GM21825 (cell line): ENCODE measurements around the gene EIF1AD.
"Not testable (repeated sequence)": the region's sequence is repeated elsewhere in the genome, so short reads cannot be mapped to it uniquely, and the experiment has no call there.

ENCODE experiments used
- ATAC-seq: cut with Tn5 transposase; IDR thresholded peaks from one replicate; pipeline ENCODE4 v1.9.1; 2021; ENCODE audit warnings: mild to moderate bottlenecking, moderate library complexity; ENCODE audit not compliant: unreplicated experiment

EIF1AD gene

GRCh38 chr11:65973439-65974110, 28.4 kb downstream of the EIF1AD start:
- ATAC-seq, result no peak

DNA sequence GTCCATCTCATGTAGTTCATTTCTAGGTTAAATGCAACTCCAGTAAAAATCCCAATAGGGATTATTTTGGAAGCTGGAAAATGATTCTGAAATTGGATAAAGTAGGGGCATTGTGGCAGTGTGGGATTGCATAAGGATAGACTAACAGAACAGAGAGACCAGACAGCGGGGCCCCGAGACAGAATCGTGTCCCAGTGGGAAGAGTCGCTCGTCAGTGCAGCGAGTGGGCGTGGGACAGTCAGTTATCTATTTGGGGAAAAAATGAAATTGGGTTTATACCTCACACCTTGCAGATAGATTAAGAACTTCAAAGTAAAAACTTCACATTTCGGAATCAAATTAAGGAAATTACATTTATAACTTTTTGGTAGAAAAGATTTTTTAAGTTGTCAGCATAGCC, 29.8 kb downstream of the EIF1AD start:
- no peak for ATAC-seq

GRCh38 chr11:65968600-65969482, 33.1 kb downstream of the EIF1AD start:
- ATAC-seq, result no peak

GRCh38 chr11:65967329-65967934, 34.5 kb downstream of the EIF1AD start:
- ATAC-seq, result no peak

DNA sequence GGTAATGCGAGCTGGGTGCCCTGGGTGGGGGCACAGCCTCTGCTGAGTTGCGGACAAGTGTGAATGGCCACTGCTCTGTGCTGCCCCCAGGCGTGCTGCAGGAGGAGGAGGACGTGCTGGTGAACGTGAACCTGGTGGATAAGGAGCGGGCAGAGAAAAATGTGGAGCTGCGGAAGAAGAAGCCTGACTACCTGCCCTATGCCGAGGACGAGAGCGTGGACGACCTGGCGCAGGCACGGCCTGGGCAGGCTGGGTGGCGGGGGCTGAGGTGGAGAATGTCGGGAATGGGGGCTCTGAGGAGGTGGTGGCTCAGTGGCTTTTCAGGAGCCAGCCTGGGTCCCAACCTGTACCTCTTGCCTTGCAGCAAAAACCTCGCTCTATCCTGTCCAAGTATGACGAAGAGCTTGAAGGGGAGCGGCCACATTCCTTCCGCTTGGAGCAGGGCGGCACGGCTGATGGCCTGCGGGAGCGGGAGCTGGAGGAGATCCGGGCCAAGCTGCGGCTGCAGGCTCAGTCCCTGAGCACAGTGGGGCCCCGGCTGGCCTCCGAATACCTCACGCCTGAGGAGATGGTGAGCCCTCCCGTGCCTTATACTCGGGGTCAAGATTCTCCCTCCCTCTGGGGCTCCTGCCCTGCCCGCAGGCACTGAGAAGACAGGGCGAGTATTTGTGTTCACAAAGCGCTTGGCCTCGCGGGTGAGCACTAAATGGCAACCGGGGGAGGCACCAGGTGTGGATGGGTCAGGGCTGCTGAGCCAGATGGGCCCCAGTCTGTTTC, 35.8 kb downstream of the EIF1AD start:
- no peak for ATAC-seq

DNA sequence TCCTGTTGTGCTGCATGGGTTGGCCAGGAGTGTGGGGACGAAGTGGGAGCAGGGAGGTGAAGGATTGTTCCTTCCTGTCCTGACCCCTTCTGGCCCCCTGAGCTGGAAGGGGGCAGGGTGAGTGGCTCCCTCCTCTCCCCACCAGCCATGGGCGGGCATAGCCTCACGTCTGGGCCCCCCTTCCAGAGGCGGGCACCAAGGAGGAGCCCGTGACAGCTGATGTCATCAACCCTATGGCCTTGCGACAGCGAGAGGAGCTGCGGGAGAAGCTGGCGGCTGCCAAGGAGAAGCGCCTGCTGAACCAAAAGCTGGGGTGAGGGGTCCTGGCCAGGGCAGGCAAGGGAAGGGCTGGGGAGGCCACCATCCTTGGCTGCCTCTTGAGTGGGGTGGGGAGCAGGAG, 37.1 kb downstream of the EIF1AD start:
- ATAC-seq, result no peak

DNA sequence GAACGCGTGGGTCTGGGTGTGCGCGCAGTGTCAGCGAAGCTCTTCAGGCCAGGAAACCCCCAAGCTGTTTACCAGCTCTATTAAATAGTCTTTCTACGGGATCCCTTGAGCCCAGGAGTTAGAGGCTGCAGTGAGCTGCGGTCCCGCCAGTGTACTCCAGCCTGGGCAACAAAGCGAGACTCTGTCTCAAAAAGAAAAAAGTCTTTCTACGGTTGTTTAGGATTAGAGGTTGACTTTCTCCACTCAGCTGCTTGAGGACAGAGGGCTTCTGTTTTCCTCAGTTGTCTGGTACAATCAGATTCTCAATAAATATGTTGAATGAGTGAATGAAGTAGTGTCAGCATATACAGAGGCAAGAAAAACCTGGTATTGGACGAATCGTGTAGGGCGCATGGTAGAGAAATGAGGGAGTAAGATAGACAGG, 39.8 kb downstream of the EIF1AD start:
- no peak for ATAC-seq

DNA sequence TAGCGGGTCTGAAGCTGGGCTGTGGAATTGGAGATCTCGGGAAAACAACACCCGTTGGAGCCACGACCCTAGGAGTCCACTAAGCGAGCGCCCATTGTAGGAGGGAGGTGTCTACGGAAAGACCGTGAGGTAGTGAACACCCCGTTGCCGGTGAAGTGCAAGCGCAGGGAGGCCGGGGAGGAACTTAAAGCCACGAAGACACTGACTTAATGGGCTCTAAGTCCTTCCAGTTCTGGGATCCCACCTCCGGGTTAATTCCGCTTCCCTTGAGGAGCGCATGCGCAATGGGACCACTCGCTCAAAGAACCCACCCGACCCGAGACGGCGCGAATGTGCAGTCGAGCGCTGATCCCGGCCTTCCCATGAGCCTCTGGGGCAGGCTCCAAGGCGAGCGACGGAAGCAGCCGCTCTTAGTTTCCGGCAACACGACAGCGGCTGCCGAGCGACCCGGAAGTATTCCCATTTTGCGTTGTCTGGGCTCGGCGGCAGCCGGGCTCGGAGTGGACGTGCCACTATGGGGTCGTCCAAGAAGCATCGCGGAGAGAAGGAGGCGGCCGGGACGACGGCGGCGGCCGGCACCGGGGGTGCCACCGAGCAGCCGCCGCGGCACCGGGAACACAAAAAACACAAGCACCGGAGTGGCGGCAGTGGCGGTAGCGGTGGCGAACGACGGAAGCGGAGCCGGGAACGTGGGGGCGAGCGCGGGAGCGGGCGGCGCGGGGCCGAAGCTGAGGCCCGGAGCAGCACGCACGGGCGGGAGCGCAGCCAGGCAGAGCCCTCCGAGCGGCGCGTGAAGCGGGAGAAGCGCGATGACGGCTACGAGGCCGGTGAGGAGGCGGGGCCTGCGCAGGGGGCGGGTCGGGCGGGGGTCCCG, 40.5 kb downstream of the EIF1AD start, which contains the start of gene SART1:
Gene SART1, plus strand, starts transcription at position 468 of the 874 bp plus-strand sequence. Its CDS starts 47 bp downstream, at position 515.
- peak; percentile 83 for ATAC-seq

DNA sequence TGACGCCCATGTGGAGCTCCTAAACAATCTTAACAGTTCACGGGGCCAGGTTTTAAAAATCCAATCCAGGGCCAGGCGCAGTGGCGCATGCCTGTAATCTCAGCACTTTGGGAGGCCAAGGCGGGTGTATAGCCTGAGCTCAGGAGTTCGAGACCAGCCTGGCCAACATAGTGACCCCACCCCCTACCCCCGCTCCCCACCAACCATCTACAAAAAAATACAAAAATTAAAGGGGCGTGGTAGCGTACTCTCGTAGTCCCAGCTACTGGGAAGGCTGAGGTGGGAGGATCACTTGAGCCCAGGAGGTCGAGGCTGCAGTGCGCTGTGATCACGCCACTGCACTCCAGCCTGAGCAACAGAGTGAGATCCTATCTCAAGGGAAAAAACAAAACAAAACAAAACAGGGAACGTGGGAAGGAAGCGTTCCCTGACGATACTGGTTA, 41.1 kb downstream of the EIF1AD start:
- no peak for ATAC-seq

GRCh38 chr11:65958774-65959420, 43.1 kb downstream of the EIF1AD start:
- no peak for ATAC-seq

DNA sequence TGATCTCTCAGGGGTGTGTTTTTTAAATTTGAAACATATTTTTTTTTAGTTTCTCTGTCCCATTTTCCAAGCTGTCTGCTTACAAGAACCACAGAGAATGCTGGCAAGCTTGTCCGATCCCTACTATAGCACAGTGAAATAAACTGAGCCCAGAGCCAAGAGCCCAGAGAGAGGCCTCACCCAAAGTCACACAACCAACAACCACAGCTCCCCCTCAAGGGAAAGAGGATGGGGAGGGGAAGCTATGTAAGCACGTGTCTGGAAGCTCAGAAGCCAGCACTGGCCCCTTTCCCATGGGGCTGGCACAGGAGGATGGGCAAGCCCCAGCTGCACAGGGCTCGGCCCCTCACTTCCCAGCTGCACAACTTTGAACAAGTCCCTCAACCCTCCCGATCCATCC, 43.7 kb downstream of the EIF1AD start:
- ATAC-seq, result no peak

- ATAC-seq, result no peak
Measured at GRCh38 chr11:65954771-65955170, 47.2 kb downstream of the EIF1AD start.

GRCh38 chr11:65953471-65953870, 48.5 kb downstream of the EIF1AD start:
- no peak for ATAC-seq

GRCh38 chr11:65952052-65952521, 49.9 kb downstream of the EIF1AD start:
- ATAC-seq, result no peak

DNA sequence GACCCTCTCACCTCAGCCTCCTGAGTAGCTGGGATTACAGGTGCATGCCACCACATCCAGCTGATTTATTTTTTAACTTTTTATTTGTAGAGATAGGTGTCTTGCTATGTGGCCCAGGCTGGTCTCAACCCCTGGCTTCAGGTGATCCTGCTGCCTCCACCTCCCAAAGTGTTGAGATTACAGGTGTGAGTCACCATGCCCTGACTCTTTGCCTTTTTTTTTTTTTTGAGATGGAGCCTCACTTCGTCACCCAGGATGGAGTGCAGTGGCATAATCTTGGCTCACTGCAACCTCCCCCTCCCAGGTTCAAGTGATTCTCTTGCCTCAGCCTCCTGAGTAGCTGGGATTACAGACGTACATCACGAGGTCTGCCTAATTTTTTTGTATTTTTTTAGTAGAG, 50.3 kb downstream of the EIF1AD start:
- not testable (repeated sequence) for ATAC-seq

DNA sequence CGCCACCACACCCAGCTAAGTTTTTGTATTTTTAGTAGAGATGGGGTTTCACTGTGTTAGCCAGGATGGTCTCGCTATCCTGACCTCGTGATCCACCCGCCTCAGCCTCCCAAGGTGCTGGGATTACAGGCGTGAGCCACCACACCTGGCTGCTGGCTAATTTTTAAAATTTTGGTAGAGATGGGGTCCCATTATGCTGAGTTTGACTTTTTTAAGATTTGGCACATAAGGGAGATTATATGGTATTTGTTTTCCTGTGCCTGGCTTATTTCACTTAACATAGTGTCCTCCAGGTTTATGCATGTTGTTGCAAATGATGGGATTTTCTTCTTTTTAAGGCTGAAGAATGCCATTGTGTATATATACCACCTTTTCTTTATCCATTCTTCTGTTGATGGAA, 51.2 kb downstream of the EIF1AD start:
- not testable (repeated sequence) for ATAC-seq

DNA sequence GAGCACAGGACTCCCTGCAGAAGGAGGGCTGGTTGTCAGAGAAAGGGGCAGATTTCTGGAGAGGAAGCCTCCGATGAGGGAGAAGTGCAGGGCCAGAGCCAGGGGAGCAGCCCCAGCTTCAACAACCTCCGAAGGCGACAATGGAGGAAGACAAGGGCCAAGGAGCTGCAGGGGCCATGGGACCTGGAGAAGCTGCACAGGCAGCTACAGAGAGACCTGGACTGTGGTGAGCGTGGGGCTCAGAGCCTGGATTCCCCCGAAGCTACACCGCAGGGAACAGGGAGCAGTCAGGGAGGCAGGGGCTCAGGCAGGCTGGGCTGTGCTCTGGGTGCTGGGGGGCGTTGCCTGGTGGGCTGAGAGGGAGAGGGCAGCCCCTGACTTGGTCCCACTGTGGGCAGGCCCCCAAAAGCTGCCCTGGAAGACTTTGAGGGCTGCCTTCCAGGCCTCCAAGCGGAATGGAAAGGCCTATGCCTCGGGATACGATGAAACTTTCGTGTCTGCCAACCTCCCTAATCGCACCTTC, 54.3 kb downstream of the EIF1AD start:
- no peak for ATAC-seq

DNA sequence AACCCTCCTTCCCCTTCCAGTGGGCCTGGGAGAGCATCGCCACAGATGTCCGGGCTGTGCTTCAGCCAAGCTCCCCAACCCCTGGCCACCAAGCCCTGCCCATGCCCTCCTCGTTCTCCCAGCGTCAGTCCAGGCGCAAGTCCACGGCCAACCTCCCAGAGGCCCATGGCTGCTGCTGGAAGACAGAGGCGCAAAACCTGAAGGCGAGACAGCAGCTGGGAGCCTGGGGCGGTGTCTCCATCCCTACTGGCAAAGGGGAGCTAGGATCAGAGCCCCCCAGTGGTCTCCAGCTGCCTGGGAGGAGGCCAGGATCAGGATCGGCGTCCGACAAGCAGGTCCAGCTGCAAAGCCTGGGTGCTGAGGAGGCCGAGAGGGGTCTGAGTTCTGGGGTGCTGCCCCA, 54.8 kb downstream of the EIF1AD start:
- ATAC-seq, result no peak

DNA sequence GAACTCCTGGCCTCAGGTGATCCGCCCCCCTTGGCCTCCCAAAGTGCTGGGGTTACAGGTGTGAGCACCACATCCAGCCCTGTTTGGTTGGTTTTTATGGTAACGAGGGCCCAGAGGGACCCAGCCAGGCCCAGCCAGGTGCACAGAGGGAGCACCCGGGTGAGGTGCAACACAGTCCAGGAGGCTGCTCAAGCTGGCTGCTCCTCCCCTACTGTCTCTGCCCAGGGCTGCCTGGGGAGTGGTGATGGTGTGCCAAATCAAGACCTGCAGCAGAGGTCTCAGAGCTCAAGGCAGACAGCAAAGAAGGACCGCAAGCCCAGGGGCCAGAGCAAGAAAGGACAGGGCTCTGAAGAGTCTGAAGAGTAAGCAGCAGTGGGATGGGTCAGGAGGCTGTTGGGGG, 55.3 kb downstream of the EIF1AD start:
- ATAC-seq, result no peak
